SK-N-DZ (cell line): ENCODE results near the gene SRD5A2.
A peak's percentile ranks its signal among the peaks of the same experiment; 100 is the strongest.
"Not testable (repeated sequence)": the region's sequence is repeated elsewhere in the genome, so short reads cannot be mapped to it uniquely, and the experiment has no call there.

ENCODE experiments used
- DNase-seq: peaks from one replicate; pipeline ENCODE4 v3.0.0-alpha.2; 2015; ENCODE audit warnings: low spot score

The SRD5A2 gene

DNA sequence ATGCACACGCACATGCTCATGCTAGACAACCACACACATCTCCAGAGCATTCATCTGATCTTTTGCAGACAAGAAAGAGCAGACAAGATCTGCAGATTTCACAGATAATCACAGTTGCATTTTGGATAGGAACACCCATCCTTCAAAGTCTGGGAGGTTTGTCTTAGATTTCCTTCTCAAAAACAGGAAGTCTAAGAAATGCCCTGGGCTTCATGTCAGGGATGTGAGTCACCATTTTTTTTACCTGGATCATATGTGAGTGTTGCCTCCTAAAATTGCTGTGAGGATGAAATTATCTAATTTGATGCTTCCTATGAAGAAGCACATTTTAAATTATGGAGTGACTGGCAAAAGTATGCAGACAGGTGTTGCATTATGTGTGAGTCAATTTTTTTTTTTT lies 46.1 kb downstream of the SRD5A2 start:
- no peak for DNase-seq

- DNase-seq, result no peak
These were observed 47.7 kb downstream of the SRD5A2 start for GRCh38 chr2:31533036-31533435.

GRCh38 chr2:31531101-31531500 lies 49.6 kb downstream of the SRD5A2 start:
- no peak for DNase-seq

DNA sequence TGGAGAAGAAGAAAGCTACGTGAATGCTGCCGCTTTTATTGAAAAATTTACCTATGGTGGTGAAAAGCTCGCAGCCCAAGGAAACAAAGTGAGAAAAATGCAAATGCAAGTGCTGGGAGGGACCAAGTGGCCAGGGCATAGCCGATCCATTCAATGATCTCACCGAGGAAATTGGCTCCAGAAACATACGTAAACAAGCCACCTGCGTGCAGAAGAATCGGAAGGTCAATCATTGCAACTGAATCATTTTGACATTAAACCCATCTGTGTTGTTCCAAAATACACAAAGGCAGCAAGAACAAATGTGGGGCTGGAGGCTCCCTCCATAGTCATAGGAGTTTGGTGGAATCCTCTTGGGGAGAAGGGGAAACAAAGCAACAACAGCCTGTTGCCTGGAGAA lies 51.5 kb downstream of the SRD5A2 start:
- DNase-seq, result no peak

GRCh38 chr2:31528823-31529222 lies 51.9 kb downstream of the SRD5A2 start:
- DNase-seq, result no peak

GRCh38 chr2:31526946-31527732 lies 53.6 kb downstream of the SRD5A2 start:
- DNase-seq, result no peak

- no peak for DNase-seq
These were observed 54.9 kb downstream of the SRD5A2 start for GRCh38 chr2:31525876-31526275.

GRCh38 chr2:31524592-31524991 lies 56.1 kb downstream of the SRD5A2 start:
- no peak for DNase-seq

DNA sequence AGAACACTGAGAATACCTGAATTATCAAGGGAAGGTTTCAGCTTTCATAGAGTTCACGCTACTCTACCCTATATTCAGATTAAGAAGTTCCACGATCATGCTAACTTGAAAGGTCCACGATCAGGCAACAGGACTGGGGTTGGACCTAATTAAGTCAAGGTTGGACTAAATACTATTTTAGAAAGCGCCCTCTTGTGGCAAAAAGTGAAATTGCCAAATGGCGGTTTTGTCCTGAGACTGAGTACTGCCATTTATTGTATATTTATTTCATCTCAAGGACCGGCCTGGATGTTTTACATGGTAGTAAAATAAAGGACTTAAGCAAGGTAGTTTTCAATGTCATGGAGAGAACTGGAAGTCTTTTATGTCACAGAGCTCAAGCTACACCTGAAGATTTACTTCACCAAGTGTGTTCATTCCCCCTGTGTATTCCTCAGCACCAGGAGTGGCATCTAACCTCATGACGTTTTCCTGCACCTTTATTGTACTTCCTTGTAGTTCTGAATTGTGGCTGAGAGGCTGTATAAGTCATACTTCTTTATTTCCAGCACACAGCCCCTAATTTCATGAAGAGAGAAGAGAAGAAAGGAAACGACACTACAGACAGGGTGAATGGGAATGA lies 56.8 kb downstream of the SRD5A2 start:
- peak; percentile 21 for DNase-seq

DNA sequence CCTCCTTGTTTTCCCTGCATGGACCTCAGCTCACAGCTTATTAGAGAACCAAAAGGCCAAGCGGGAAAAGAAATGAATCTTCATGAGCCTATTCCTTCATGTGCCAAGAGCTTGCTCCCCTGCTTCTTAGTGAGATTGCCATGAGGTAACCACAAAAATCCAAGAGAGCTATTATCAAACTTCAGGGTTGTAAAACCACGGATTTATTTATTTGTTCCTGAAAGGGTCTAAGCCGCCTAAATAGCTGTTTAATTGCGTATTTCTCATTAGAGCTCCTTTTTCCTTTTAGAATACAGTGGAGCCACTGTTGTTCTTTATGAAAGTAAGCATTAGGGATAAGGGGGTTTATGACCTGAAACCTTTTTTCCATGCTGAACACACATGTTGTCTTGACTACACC lies 58.0 kb downstream of the SRD5A2 start:
- no peak for DNase-seq

- DNase-seq, result no peak
These were observed 63.1 kb downstream of the SRD5A2 start for GRCh38 chr2:31517442-31518203.

DNA sequence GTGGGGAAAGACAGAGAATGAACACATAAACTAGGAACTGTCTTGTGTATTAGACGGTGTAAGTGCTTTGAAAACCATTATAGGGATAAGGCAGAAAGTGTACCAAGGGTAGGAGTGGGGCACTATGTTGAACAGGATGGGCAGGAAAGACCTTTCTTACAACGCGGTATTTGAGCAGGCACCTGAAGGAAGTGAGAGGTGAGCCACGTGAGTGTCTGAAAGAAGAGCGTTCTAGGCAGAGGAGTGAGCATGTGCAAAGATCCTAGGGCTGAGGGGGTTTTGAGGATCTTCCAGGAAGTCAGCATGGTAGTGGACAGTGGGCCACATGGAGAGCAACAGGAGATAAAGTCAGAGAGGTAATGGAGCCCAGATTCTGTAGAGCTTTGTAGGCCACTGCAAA lies 65.2 kb downstream of the SRD5A2 start:
- no peak for DNase-seq

GRCh38 chr2:31513553-31513952 lies 67.2 kb downstream of the SRD5A2 start:
- DNase-seq, result no peak

DNA sequence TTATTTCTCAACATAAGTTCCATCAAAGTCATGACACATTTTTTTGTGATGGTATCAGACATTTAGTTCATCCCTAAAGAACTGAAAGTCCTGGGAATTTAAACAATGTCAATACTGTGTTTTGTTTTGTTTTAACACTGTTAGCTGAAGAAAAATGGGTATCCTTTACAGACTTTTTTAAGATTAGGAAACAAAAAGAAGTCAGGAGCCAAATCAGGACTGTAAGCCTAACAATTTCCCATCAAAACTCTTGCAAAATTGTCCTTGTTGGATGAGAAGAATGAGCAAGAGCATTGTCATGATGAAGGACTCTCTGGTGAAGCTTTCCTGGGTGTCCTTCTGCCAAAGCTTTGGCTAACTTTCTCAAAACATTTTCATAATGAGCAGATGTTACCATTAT lies 69.4 kb downstream of the SRD5A2 start:
- DNase-seq, result no peak

DNA sequence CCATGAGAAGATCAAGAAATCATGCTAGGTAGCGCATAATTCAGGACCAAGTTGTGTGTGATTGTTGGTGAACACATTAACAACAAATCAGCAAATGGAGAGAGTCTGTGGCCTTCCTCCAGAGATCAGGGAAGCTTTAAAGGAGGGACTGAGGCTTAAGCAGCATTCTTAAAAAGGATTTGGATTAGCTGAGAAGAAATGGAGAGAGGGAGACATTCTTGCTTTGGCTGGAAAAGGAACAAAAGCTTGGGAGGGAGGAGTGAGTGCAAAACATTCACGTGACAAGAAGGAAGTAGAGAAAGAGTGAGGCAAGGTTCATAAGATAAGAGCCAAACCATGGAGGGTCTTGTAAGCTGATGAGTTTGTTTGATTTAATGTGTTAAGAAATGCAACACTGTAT lies 75.6 kb downstream of the SRD5A2 start:
- no peak for DNase-seq

DNA sequence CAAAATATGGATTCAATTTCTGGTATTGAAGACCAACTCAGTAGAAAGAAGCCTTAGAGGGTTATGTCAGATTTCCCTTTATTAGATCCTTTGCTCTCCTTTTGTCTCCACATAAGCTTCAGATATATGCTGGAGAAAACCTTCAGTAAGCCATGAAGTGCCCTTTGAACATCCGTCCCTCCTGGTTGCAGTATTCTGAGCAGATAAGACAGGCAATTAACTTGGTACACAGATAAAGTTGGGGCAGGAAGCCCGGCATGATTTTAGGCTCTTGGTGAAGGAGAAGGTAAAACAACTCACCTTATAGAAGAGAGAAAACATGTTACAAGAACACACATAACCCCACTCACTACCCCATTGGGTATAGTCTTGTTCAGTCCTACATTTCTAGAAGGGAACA lies 76.4 kb downstream of the SRD5A2 start:
- no peak for DNase-seq

- not testable (repeated sequence) for DNase-seq
These were observed 84.3 kb downstream of the SRD5A2 start for GRCh38 chr2:31496451-31496874.

- DNase-seq, result peak; percentile 15
These were observed 91.4 kb downstream of the SRD5A2 start for GRCh38 chr2:31489339-31489738.

DNA sequence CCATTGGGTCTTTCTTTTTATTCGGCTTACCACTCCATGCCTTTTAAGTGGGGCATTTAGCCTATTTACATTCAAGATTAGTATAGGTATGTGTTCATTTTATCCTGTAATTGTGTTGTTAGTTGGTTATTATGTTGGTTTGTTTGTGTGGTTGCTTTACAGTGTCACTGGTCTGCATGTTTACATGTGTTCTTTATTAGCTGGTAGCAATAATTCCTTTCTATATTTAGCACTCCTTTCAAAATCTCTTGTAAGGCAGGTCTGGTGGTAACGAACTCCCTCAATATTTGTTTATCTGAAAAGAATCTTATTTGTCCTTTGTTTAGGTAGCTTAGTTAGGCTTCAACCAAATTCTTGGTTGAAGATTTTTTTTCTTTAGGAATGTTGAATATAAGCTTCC lies 97.5 kb downstream of the SRD5A2 start:
- DNase-seq, result no peak

- DNase-seq, result no peak
These were observed 104.1 kb downstream of the SRD5A2 start for GRCh38 chr2:31476511-31477180.

DNA sequence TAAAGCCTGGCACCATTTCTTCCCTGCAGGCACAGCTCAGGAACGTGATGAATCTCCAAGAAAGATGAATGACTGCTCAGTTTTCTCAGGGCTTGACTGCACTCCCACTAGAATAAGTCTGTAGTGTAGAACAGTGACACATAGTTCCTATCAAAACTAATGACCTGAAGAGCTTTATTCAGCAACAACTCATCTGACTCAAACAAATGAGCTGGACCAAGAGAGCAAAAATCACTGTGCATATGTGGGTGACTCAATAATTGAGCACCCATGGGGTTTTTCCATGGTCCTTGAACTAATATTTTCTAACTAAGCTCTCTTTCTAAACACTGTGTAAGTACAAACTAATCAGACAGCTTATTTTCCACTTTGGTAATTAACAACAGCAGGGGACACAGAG lies 105.0 kb downstream of the SRD5A2 start:
- DNase-seq, result no peak

DNA sequence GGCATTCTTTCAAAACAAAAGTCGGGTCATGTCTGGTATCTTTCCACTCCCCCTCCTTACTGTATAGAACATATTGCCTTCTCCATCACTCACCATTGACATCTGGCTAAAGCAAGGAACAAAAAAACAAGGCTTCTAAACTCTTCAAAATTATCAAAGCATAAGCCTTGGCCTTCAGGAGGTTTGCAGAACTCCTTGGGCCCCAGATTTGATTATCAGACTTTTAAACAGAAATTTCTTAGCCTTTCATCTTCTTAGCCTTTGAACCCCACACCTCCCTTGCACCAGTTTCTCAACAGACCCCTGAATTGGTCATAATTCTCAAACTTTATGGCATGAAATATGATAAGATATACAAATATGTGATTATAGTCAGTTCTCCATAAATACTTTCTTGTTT lies 106.4 kb downstream of the SRD5A2 start:
- no peak for DNase-seq
